WTC11 (cell line): ENCODE measurements around the gene NUDCD3.

Source experiments
- NR1H2 ChIP-seq: sonication (generic); formaldehyde crosslinking; IDR thresholded peaks from 2 replicates; pipeline ENCODE4 v1.9.0; 2021; ENCODE audit warnings: mild to moderate bottlenecking, moderate library complexity, missing genetic modification reagents
- TF ChIP-seq, protein P1 (sequence below): sonication (generic); formaldehyde crosslinking; IDR thresholded peaks from 2 replicates; pipeline ENCODE4 v1.8.0; 2022; ENCODE audit warnings: mild to moderate bottlenecking, missing genetic modification reagents
- TF ChIP-seq, protein P2 (sequence below): fragments of 200-600 bp; IDR thresholded peaks from 2 replicates; pipeline ENCODE4 v1.8.0; 2022; ENCODE audit warnings: antibody characterized with exemption

DNA sequence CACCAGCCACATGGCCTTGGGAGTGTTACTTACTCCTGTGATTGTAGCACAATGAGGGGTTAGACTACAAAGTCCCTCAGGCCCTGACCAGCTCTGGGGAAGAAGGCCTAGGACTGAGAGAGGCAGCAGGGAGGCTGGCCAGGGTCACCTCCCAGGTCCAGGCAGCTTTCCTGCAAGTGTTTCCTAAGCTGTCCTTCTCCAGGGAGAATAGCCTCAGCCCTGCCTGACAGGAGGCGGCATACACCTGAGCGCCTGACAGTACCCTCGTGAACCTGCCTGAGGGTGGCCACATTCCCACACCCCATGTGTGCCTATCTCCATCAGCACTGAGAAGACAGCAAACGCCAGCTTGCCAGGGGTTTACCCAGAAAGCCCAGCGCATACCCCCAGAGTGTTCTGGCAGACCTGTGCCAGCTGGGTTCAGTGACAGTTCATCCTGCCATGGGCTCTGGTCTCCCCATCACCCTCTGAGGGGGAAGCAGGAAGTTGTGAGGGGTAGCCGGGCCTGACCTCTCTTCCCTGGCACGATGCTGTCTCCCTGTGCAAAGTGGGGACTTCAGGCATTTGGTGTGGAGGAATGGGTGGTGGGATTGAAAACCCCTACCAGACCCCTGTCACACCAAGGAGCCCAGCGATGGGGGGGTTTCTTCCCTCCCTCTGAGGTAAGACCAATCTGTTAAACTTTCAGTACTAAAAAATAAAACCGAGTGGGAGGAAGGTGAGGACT, 108.8 kb downstream of the NUDCD3 start:
- TF ChIP-seq NR1H2 (CRISPR knock-in tag), result no peak
- TF ChIP-seq, protein P1, sequence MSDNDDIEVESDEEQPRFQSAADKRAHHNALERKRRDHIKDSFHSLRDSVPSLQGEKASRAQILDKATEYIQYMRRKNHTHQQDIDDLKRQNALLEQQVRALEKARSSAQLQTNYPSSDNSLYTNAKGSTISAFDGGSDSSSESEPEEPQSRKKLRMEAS (CRISPR knock-in tag), result no peak
- TF ChIP-seq, protein P2, sequence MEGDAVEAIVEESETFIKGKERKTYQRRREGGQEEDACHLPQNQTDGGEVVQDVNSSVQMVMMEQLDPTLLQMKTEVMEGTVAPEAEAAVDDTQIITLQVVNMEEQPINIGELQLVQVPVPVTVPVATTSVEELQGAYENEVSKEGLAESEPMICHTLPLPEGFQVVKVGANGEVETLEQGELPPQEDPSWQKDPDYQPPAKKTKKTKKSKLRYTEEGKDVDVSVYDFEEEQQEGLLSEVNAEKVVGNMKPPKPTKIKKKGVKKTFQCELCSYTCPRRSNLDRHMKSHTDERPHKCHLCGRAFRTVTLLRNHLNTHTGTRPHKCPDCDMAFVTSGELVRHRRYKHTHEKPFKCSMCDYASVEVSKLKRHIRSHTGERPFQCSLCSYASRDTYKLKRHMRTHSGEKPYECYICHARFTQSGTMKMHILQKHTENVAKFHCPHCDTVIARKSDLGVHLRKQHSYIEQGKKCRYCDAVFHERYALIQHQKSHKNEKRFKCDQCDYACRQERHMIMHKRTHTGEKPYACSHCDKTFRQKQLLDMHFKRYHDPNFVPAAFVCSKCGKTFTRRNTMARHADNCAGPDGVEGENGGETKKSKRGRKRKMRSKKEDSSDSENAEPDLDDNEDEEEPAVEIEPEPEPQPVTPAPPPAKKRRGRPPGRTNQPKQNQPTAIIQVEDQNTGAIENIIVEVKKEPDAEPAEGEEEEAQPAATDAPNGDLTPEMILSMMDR, result no peak
